ENCODE results near the gene SRC.

SRC gene

DNA sequence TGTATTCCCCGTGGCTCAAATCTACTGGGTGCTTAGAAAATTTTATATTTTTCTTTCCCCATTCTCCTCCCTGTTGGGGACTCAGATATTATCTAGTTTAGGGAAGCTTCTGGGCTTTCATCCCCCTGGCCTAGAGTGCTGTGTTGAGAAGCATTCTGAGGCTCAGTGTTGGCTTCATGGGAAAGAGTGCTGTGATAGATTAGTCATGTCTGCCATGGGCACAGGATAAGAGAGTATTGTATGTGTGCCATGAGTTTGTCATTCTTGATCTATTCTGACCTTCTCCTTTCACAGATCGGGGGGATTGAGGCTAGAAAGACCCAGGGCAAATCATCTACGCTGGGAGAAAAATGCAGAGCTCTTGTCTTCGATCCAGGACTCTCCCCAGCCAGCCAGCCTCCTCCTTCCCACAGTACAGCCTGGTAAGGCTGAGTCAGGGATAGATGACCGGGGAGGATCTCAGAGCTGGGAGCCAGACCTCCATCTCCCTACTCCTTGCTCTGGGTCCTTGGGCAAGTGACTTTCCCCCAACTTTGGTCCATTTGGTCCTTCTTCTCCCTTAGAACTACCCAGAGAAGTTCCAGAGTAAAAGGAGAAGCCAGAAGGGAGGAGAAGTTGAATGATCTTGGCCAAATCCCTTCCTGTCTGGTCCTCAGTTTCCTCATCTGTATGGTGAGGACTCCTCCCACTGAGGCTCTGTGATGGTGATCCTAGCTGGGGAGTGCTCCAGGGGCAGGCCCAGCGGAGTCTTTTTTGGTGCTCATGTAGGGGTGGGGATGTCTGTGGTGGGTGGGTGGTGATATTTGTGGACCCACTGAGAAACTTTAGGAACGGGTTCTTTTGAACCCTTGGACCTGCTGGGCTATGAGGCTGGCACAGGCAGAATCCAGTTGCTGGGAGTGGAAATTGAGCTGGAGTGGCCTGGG is 5.0 kb downstream of the SRC start:
- no peak for DNase-seq (ENCODE audit: low read depth in 2 of 2)

DNA sequence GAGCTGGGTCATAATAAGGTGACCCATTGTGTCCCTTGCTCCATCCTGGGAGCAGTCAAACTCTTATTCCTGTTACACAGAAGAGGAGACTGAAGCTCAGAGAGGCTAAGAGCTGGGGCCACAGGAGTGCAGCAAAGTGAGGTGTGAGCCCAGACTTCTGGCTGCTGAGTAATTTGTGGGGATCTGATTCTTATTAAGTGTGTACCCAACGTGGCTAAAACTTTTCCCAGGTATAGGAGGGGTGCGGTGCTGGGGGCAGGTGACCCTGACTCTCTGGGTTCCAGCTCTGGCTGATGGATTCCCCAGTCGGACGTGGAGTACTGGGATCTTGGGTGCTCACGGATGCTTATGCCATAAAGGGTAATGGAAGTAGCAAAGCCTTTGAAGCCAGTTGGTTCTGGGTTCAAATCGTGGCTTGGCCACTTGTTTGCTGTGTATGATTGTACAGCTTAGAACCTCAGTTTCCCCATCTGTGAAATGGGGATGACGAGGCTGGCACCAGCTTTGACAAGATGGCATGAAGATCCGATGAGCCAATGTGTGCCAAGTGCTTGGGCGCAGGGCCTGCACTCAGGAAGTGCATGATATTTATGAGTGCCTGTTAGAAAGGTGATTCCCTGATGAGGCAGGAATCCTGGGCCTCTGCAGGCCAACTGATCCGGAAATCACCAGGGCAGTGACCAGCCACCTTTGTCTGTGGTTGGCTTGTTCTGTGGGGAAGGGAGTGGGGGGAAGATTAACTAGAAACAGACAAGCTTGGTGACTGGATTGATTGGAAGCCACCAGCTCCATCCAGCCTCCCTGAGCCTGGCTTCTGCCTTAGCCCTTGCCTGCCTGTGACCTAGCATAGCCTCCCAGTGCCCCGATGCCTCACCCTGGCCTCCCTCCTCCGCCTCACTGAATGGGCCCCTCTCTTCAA is 6.0 kb downstream of the SRC start:
- DNase-seq (ENCODE audit: low read depth in 2 of 2): no peak

DNA sequence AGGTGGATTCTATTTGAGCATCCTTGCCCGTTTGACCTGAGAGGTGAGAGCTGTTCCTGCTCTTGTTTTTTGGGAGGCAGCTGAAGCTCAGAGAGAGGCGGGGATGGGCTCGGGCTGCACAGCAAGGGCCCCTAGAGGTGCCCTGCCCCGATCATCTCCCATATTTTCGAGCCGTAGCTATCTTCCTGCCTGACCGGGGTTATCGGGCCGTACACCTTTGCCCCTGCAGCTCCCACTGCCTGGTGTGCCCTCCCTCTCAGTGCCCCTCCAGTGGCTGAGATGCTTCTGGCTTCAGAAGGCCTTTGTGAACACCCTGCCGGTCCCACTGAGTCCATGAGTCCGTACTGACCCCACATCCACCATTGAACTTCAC is 6.7 kb downstream of the SRC start:
- DNase-seq (ENCODE audit: low read depth in 2 of 2): no peak

DNA sequence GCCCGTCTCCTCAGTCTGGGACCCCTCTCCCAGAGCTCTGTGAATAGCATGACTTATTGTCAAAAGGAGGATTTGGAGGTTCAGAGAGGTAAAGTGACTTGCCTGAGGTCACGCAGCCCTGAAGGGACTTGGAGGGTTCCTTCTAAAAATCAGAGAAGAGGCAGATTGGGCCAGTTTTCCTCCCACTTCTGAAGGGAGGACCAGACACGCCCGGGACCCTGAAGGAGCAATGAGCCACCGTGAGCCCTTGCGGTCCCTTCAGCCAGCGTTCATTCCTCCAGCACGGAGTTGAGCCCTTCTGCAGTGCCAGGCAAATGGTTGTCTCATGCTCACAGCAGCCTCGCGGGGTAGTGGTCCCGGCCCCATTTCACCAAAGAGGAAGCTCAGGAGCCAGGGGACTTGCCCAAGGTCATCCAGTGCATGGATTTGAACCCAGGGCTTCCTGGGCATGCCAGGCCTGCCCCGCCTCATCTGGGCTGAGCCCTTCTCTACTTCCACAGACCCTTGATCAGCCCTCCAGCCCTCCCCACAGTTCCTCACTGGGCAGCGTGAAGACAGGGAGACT is 7.4 kb downstream of the SRC start:
- DNase-seq (ENCODE audit: low read depth in 2 of 2): no peak

DNA sequence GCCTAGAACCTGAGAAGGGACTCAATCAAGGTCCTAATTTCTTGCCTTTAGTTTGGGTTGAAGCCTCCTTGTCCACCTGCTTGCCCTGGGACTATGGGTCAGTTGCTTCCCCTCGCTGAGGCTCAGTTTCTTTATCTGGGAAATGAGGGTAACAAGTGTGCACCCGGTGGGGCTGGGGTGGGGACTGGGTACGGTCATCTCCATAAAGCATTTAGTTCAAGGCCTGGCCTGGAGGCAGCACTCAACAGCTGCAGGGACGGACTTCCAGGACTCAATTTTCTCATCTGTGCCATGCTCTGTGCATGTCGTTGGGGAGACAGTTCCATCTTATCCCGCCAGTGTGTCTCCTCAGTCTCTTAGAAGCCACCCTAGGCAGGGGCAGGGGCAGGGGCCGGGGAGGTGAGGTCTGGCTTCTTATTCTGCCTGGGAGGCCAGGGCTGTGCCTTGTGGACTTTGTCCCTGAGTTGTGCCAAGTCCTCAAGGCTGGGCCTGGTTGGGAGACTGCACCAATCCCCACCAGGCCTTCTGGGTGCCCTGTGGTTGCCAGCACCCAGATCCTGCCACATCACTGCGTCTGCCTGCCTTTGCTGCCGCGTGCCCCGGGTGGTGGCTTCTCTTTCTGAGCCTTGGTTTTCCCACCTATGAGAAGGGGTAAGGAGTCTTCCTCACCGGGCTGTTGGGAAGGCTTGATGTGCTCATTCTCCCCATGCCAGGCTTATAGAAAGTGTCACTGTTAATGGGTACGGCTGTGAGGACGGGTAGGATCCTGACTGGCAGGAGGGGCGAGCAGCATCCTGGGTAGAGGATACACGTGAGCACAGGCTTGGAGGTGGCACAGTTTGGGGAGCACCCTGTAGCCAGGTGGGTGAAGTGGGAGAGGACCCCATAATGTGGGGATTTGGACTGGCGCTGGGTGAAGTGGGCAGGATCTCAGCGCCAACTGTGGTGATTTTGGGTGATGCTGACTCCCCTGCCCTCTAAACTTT is 8.6 kb downstream of the SRC start:
- no peak for DNase-seq (ENCODE audit: low read depth in 2 of 2)

DNA sequence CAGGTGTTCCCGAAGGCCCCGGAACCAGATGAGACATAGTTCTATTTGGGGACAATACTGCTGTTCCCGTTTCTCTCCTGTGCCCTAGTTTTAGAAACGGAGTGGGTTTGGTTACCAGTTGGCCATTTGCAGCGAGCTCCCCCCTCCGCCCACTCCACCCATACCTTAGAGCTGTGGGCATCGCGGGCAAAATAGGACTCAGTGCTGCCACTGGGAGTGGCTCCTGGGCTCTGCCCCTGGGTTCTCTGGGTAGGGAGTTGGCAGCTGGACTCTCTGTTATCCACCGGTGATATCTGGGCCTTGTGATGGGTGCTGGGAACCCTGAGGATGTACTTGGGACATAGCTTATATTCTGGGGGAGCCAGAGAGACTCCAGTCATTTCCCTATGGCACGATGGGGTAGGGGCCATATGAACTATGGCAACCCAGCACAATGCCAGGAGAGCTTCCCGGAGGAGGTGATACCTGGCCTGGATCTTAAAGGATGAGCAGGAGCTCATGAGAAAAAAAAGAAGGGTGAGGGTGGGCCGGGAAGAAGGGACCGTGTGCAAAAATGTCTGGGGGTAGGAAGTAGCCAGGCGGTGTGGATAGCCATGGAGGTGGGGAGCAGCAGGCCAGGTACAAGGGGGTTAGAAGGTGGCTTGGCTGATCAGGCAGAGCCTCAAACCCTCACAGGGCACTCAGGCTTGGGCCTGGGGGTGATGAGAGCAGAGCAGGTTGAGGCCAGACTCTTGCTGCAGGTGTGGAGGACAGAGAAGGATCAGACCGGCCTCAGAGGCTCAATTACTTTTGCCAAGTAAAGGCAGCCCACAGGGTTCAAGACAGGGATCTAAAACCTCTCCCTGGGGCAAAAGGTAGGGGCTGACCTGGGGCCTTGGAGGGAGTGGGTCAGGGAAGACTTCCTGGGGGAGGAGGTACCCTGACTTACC is 9.6 kb downstream of the SRC start:
- no peak for DNase-seq (ENCODE audit: low read depth in 2 of 2)

DNA sequence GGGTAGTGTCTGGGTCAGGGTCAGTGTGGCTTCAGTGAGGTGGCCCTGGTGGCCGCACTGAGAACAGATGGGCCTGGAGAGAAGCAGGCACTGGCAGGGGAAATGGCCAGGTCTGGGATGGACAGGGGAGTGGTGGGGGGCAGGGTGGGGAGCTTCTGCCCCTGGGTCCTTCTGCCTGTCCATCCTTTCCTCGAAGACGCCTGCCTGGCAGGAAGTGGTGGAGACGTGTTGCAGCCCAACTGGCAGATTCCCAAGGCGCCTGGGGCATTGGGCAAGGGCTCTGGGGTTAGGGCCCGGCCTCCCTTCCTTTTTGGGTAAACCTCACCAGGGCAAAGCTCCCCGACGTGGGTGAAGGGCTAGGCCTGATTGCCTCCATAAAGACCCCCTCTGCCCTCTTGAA is 10.4 kb downstream of the SRC start:
- DNase-seq (ENCODE audit: low read depth in 2 of 2): no peak

DNA sequence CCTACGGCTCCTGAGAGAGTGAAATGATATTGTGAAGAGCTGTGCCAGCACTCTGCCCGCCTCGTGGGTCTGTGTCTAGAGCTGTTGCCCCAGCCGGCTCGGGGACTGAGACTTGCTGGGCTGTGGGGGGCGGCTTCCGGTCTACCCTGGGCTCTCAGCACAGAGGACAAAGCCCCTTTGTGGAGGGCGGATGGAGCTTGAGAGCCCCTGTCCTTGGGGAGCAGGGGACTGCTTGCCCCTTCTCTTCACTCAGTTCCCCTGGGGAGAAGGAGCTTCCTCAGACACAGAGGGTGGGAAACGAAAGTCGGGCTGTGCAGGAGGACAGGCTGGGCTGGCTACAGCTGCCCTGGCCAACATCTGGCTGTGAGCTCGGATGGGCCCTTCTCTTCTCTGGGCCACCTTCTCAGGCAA is 11.0 kb downstream of the SRC start:
- no peak for DNase-seq (ENCODE audit: low read depth in 2 of 2)

DNA sequence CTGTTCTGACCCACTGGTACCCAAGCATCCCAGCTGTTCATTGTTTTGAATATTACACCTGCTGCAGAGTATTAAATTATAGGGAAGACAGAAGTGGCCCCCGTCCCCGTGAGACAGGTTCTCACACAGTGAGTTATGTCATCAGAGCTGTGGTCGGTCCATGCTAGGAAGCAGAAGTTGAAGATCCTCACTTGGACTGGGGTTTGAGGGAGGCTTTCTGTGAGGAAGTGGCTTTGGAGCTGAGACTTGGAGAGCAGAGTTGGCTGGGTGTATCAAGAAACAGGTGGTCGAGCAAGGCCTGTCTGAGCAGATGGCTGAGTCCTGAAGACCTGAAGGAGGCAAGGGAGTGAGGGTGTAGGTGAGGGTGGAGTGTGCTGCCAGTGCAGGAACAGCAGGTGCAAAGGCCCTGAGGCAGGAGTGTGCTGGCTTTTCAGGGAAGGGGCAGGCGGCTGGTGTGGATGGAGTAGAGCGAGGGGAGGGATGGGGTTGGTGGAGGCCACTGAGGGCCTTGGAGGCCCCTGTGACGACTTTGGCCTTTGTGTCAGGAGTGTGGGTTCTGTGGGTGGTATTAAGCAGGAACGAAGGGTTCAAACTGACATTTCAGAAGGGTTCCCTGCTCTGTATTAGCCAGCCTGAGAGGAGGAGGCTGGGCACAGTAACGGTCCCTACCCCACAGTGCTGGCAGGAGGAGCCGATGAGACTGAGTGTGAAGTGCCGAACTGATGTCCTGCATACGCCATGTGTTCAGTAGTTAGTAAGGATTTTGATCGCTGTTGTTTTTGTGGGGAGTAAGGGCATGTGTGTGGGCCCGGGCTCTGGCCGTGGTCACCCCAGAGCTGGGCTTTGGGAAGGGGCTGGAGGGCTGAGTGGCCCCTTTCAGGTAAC is 11.8 kb downstream of the SRC start:
- DNase-seq (ENCODE audit: low read depth in 2 of 2): no peak

DNA sequence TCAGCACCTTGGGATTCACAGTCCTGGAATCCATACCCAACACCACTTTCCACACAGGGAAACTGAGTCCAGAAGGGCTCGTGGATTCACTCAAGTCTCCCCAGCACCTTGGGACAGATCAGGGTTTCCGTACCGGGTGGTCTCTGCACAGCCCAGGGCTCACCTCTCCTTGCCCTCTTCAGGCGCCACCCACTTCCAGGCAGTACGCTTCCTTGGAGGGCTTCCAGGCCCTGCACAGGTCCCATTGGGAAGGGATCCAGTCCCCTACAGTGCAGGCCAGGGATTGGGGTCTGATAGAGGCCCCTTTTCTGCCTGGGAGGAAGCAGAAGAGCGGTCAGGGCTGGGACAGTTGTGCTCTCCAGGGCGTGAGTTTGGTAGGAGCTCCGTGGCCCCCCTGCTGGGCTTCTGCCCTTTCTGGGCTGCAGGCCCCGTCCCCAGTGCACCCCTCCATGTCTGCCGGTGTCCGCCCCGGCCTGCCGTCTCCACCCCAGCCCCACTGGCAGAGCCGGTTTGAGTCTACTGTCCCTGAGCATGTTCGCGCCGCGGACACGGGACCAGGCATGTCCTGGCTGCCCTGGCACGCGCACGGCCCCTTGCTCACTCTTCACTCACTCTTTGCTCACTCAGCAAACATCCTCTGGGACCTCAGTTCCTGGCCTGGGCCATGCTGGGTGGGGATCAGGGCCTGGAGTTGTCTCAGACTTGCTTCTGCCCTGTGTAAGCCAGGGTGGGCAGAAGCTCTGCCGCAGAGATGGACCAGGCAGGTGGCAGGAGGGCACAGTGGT is 12.6 kb downstream of the SRC start:
- DNase-seq (ENCODE audit: low read depth in 2 of 2): no peak

DNA sequence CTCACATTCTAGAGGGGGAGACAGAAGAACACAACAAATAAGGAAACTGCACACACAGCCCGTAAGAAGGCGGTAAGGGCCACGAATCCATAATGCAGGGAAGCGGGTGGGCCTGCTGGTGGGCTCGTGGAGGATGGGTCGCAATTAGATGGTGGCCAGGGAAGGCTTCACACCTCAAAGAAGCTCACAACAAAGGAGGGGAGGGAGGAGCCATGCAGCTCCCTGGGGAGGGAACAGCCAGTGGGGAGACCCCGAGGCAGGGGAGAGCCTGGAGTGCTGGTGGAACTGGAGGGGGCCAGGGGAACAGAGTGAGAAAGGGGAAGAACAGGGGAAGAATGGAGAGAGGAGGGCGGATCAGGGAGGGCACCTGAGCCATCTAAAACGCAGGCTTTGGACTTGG is 13.4 kb downstream of the SRC start:
- DNase-seq (ENCODE audit: low read depth in 2 of 2): no peak

DNA sequence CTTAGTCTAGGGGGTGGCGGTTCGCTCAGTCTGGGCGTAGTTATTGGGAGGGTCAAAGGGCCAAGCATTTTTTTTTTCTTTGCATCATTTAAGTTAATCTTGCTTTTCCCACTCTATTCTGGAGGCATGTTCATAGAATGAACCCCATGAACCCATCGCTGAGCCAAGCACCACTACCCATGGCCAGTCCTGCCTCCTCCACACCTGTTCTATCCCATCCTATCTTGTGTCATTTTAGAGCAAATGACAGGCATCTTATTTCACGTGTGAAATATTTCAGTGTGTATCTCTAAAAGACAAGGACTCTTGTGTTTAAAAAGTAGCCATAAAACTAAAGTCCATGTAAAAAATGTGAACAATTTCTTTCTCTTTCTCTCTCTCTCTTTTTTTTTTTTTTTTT is 13.9 kb downstream of the SRC start:
- no peak for DNase-seq (ENCODE audit: low read depth in 2 of 2)

DNA sequence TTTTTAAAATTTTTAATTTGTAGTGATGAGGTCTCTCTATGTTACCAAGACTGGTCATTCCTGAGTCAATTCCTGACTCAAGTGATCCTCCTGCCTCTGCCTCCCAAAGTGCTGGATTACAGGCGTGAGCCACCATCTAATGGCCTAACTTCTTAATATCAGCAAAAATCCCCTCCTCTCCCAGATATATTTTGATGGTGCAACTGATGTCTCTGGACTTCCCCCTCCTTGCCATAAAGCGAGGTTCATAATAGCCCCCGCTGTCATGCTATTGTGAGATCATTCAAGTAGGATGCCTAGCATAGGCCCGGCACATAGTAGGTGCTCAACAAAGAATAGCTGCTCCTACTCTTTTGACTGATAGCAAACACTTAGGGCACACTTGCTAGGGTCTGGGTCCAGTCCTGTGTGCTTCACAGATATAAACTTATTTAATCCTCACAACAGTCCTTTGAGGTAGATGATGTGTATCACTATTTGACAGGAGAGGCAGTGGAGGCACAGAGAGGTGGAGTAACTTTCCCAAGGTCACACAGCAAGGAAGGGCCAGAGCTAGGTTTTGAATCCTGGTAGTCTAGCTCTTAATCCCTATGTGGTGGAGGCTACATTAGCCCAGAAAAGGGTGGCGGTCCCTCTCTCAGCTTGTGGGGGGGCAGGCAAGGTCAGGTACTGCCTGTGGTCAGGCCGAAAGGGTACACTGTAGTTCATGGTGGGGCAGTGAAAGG is 14.6 kb downstream of the SRC start:
- no peak for DNase-seq (ENCODE audit: low read depth in 2 of 2)

DNA sequence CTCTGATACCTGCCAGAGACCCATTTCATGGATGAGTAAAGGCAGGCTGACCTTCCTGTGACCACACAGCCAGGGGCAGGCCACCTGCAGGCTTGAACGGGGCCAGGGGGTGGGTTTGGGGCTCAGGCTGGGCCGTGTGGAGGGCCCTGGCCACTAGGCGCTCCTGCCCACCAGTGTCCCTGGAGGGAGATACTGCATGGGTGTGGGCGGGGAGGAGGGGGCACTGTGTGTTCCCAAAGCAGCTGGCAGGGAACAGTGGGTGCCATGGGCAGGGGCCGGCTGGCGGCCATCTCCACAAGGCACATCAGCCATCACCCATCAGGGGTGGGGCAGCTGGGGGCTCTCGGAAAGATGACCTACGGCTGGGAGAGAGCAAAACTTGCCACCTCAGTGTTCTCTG is 15.4 kb downstream of the SRC start:
- no peak for DNase-seq (ENCODE audit: low read depth in 2 of 2)

DNA sequence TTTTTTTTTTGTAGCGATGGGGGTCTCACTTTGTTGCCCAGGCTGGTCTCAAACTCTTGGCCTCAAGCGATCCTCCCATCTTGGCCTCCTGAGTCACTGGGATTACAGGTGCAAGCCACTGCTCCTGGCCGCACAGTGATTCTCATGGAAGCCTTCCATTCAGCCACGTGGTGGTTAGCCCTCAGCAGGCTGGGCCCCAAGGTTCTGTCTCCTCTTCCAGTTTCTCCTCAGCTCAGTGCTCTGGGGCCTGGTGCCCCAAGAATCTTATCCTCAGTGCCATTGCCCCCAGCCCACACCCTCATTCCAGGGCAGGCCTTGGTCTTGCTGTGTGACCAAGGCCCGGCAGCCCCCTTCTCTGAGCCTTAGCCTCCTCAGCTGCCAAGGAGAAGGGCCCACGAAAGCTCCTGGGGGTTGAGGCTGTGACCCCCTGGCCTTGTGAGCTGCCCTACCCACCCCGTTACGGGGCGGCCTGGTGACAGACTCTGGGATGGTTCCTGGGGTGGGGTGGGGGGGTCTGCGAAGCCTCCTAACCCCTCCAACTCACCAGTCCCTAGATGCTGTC is 16.4 kb downstream of the SRC start:
- no peak for DNase-seq (ENCODE audit: low read depth in 2 of 2)

DNA sequence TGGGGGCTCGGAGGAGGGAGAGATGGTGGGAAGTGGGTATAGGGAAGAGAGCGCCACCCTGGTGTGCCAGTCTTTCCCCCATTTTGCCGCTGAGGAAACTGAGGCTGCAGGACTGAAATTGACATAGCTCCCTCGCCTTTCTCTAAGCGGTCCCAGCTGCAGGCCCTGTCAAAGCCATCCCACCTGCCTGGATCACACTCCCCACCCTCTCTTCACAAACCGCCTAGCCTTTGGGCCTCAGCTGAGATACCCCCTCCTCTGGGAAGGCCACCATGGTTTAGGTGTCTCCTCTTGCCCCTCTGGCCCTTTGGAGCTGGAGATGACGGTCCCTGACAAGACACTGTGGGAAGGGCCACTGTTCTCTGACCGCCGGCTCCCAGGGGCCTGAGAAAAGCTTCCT is 16.9 kb downstream of the SRC start:
- DNase-seq (ENCODE audit: low read depth in 2 of 2): no peak
